Osteoblast (primary cell): ENCODE measurements around the gene HAPLN2. TPM values are rescaled to one million over a fixed set of nuclear protein-coding genes. Genes with fewer than 3 reads are reported as not detected.

Experiments
- DNase-seq: peaks from one replicate; pipeline ENCODE4 v3.0.0; 2011; ENCODE audit warnings: low spot score, mixed read lengths; ENCODE audit not compliant: insufficient read length; ENCODE audit errors: missing footprints
- H2AFZ ChIP-seq: 2 replicates; pipeline ENCODE4 v1.6.0; 2011; ENCODE audit warnings: mild to moderate bottlenecking, low read length
- H3K27ac ChIP-seq: 2 replicates; pipeline ENCODE4 v1.5.1; 2011; ENCODE audit warnings: mild to moderate bottlenecking, low read depth, low read length, moderate library complexity
- H3K27me3 ChIP-seq: 2 replicates; pipeline ENCODE4 v1.6.0; 2012; ENCODE audit warnings: mild to moderate bottlenecking, control low read depth, inconsistent platforms, low read length, moderate library complexity; ENCODE audit not compliant: insufficient read depth
- H3K36me3 ChIP-seq: 2 replicates; pipeline ENCODE4 v1.5.1; 2011; ENCODE audit warnings: mild to moderate bottlenecking, low read length, control low read depth, moderate library complexity; ENCODE audit not compliant: insufficient read depth
- H3K4me1 ChIP-seq: 2 replicates; pipeline ENCODE4 v1.5.1; 2011; ENCODE audit warnings: mild to moderate bottlenecking, low read length, control low read depth, moderate library complexity; ENCODE audit not compliant: insufficient read depth
- H3K4me2 ChIP-seq: 2 replicates; pipeline ENCODE4 v1.6.0; 2011; ENCODE audit warnings: mild to moderate bottlenecking, low read length; ENCODE audit not compliant: insufficient read depth
- H3K4me3 ChIP-seq: fragments of 200-600 bp; sonication (generic); 3 replicates; pipeline ENCODE4 v1.5.1; 2012; ENCODE audit warnings: mild to moderate bottlenecking, low read length, inconsistent platforms; ENCODE audit not compliant: insufficient read depth
- H3K79me2 ChIP-seq: 2 replicates; pipeline ENCODE4 v1.6.0; 2012; ENCODE audit warnings: mild to moderate bottlenecking, low read length, control low read depth, inconsistent platforms; ENCODE audit not compliant: insufficient read depth
- H3K9me3 ChIP-seq: 2 replicates; pipeline ENCODE4 v1.5.1; 2011; ENCODE audit warnings: low read depth, low read length, control low read depth
- H4K20me1 ChIP-seq: 2 replicates; pipeline ENCODE4 v1.6.0; 2012; ENCODE audit warnings: mild to moderate bottlenecking, low read length, control low read depth; ENCODE audit not compliant: insufficient read depth
- CTCF ChIP-seq: IDR thresholded peaks from 2 replicates; pipeline ENCODE4 v1.5.1; 2011; ENCODE audit warnings: mild to moderate bottlenecking, low read depth, low read length, moderate library complexity; ENCODE audit errors: extremely low read depth
- total RNA-seq: library from RNA; depleted of rRNA; stranded (reverse); fragments of >200 nt; gene quantifications from 2 replicates; pipeline ENCODE4 v1.2.3, GENCODE V29; 2012

The HAPLN2 gene
- total RNA-seq, 1 donor = not detected

- Histone ChIP-seq H2AFZ (no peak overlapping the region), H3K4me3 (no peak overlapping the region), H3K27ac (no peak overlapping the region), H4K20me1 (no peaks in the 10 kb centered on the region), H3K79me2 (no peaks in the 10 kb centered on the region), H3K27me3 (no peaks in the 10 kb centered on the region), H3K9me3 (no peaks in the 10 kb centered on the region), H3K36me3 (no peaks in the 10 kb centered on the region), H3K4me2 (no peak overlapping the region), H3K4me1 (peaks cover 6% of the 10 kb centered on the region)
- DNase-seq = no peak
- no peak for TF ChIP-seq CTCF
Measured at GRCh38 chr1:156670791-156671190, 51.6 kb downstream of the HAPLN2 start.

DNA sequence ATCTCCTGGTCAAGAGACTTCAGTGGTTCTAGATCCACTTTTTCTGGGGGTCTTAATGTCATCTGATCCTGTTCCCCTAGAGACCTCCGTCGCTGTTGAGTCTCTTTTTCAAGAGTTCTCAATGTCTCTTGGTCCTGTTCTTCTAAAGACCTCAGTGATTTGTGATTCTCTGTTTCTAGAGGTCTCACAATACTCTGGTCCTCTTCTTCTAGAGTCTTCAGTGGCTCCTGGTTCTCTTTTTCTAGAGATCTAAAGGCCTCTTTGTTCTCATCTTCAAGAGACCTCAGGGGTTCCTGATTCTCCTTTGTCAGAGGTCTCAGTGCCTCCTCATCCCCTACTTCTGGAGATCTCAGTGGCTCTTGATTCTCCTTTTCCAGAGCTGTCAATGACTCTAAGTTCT lies 52.6 kb downstream of the HAPLN2 start:
- no peaks in the 10 kb centered on the region for H4K20me1 ChIP-seq
- peaks cover under 1% of the 10 kb centered on the region for H3K27me3 ChIP-seq
- H3K36me3 ChIP-seq = no peaks in the 10 kb centered on the region
- H3K9me3 ChIP-seq = no peaks in the 10 kb centered on the region
- H3K27ac ChIP-seq = no peak overlapping the region
- no peak overlapping the region for H3K4me3 ChIP-seq
- no peak overlapping the region for H3K4me2 ChIP-seq
- DNase-seq = peak; percentile 30
- no peak for TF ChIP-seq CTCF
- H3K4me1 ChIP-seq = peaks cover 6% of the 10 kb centered on the region
- H2AFZ ChIP-seq = no peak overlapping the region
- no peaks in the 10 kb centered on the region for H3K79me2 ChIP-seq

GRCh38 chr1:156673387-156674121 lies 54.3 kb downstream of the HAPLN2 start:
- DNase-seq = peak; percentile 84
- H3K36me3 ChIP-seq = no peaks in the 10 kb centered on the region
- no peaks in the 10 kb centered on the region for H4K20me1 ChIP-seq
- no peaks in the 10 kb centered on the region for H3K9me3 ChIP-seq
- peaks cover 16% of the 10 kb centered on the region for H3K4me1 ChIP-seq
- peaks cover 8% of the 10 kb centered on the region for H3K27me3 ChIP-seq
- TF ChIP-seq CTCF = no peak
- H3K79me2 ChIP-seq = no peaks in the 10 kb centered on the region
- H3K4me2 ChIP-seq = no peak overlapping the region
- H3K27ac ChIP-seq = no peak overlapping the region
- no peak overlapping the region for H2AFZ ChIP-seq
- no peak overlapping the region for H3K4me3 ChIP-seq

Other genes starting within 250 kb of the HAPLN2 start
- gene MEF2D, start 118.6 kb upstream of the HAPLN2 start, total RNA-seq = 12.4 and 14.1 TPM in 2 replicates
- 2.9 and 3.5 TPM in 2 replicates for gene IQGAP3, start 46.9 kb upstream of the HAPLN2 start, total RNA-seq
- not detected in 2 replicates for gene TTC24, start 39.7 kb upstream of the HAPLN2 start, total RNA-seq
- 54.8 and 63.7 TPM in 2 replicates for gene NAXE, start 27.6 kb upstream of the HAPLN2 start, total RNA-seq
- gene GPATCH4, start 17.9 kb upstream of the HAPLN2 start, total RNA-seq = 8.0 and 11.2 TPM in 2 replicates
- not detected in 2 replicates for gene BCAN, start 22.7 kb downstream of the HAPLN2 start, total RNA-seq
- 0.36 and 1.5 TPM in 2 replicates for gene NES, start 58.0 kb downstream of the HAPLN2 start, total RNA-seq
- gene CRABP2, start 86.2 kb downstream of the HAPLN2 start, total RNA-seq = 9.1 and 16.6 TPM in 2 replicates
- 8.3 and 12.7 TPM in 2 replicates for gene METTL25B, start 109.1 kb downstream of the HAPLN2 start, total RNA-seq
- gene ISG20L2, start 109.4 kb downstream of the HAPLN2 start, total RNA-seq = 16.8 and 21.0 TPM in 2 replicates
- 16.2 and 17.7 TPM in 2 replicates for gene MRPL24, start 121.7 kb downstream of the HAPLN2 start, total RNA-seq
- gene HDGF, start 132.3 kb downstream of the HAPLN2 start, total RNA-seq = 167 and 177 TPM in 2 replicates
- 18.0 and 22.8 TPM in 2 replicates for gene PRCC, start 148.1 kb downstream of the HAPLN2 start, total RNA-seq
- 0.29 and 0.36 TPM in 2 replicates for gene SH2D2A, start 197.4 kb downstream of the HAPLN2 start, total RNA-seq
- 0.29 and 0.36 TPM in 2 replicates for gene INSRR, start 239.7 kb downstream of the HAPLN2 start, total RNA-seq
- 0.36 and 0.88 TPM in 2 replicates for gene NTRK1, start 241.4 kb downstream of the HAPLN2 start, total RNA-seq